ENCODE measurements around the gene DCT. TPM values are rescaled to one million over a fixed set of nuclear protein-coding genes. Genes with fewer than 3 reads are reported as not detected.
A peak's percentile ranks its signal among the peaks of the same experiment; 100 is the strongest.

DCT gene
- polyA plus RNA-seq, 10 donors, result 0.16 to 21.5 (median 0.31) TPM

- no peak for DNase-seq
Observed at GRCh38 chr13:94399812-94400211, 79.7 kb downstream of the DCT start.

GRCh38 chr13:94395860-94396259 lies 83.6 kb downstream of the DCT start:
- DNase-seq, result no peak

DNA sequence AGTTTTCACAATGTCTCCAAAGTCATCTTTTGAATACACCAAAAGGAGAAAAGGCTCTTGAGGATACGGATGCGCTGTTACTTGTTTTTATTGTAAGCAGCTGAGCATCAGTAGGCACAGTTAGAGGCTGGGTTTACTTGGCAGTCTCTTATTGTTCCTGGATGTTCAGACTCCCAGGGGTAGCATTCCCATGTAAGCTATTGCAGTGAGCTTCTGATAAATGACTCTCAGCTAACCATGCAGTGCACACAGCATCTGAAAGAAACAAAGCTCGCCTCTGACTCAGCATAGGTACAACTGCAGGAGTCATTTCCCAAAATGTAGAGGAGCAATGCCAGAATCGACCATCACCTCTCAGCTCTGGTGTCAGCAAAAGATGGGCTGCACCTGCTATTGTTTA lies 84.8 kb downstream of the DCT start:
- no peak for DNase-seq

DNA sequence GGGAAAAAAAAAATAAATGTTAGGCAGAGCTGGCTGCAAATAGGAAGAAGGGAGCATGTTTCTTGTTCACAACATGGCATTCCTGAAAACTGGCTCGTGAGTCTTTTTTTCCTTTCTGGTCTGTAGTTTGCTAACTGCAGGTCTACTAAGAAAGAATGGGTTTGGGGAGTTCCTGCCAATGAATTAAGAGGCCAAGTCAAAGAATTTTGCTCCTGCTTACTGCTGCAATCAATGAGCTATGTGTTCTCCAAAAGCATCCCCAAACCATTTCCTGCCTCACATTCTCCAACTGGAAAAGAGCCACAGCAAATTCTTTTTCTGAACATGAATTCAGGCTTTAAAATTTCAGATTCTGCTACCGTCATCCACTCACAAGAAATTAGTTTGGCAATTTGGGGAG lies 88.6 kb downstream of the DCT start:
- peak in 1 of 3 donors; percentile 41 for DNase-seq

GRCh38 chr13:94389604-94390351 lies 89.7 kb downstream of the DCT start:
- no peak for DNase-seq

DNA sequence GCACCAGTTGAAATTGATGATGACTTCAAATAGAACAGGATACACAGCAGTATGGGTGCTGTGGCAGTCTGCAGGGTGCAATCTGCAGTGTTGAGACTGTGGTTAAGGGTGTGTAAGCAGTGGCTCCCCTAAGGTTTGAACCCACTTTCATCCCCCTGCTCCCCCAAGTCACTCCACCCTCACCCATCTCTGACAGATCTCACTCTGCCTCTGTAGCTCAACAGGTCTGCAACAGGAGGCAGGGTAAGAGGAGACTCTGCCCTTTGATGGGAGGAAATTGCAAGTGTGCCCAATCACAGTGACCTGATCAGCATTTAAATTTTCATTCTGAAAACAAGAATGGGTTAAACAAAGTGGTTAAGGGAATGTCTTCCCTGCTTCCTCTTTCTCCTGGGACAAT lies 92.4 kb downstream of the DCT start:
- DNase-seq, result no peak

Other genes with a start within 250 kb of the DCT start
- gene TGDS, start 116.5 kb upstream of the DCT start, polyA plus RNA-seq (ENCODE audit: insufficient read length in 10 of 10), result 10 to 100 TPM in 8 of 10 donors, 1 to 10 TPM in 2; 9.0 to 14.1 (median 10.7) TPM
- 1 to 10 TPM; 5.0 to 8.3 (median 7.5) TPM for gene GPR180, start 122.2 kb upstream of the DCT start, polyA plus RNA-seq (ENCODE audit: insufficient read length in 10 of 10)
- gene SOX21, start 232.9 kb upstream of the DCT start, polyA plus RNA-seq (ENCODE audit: insufficient read length in 10 of 10), result 1 to 10 TPM in 2 of 10 donors, under 1 TPM in 2, not detected in 6; 0.04 to 4.9 (median 1.9) TPM

Measured in muscle of back (tissue), 11 donors.